HCT116 (cell line): ENCODE results near the gene GSG1L.

Source experiments
- CTCF ChIP-seq, 3 experiments: fragments of 200-600 bp in 1 of 3; sonication (generic) in 1 of 3; IDR thresholded peaks in 2 of 3; conservative IDR thresholded peaks in 1 of 3; 2 replicates each; pipeline ENCODE4 v1.5.1; 2012 to 2017; ENCODE audit warnings: low read depth in 2 of 3, low read length in 2 of 3, antibody characterized with exemption in 1 of 3, borderline replicate concordance in 1 of 3, control low read depth in 1 of 3, mild to moderate bottlenecking in 1 of 3, mixed read lengths in 1 of 3, mixed run types in 1 of 3, moderate library complexity in 1 of 3; ENCODE audit not compliant: insufficient read depth in 1 of 3
- EZH2phosphoT487 ChIP-seq: fragments of 200-600 bp; IDR thresholded peaks from 2 replicates; pipeline ENCODE4 v1.6.1; 2018; ENCODE audit warnings: antibody characterized with exemption, borderline replicate concordance
- POLR2A ChIP-seq: IDR thresholded peaks from 2 replicates; pipeline ENCODE4 v1.7.0; 2011; ENCODE audit warnings: borderline replicate concordance; ENCODE audit not compliant: insufficient read depth, insufficient read length; ENCODE audit errors: extremely low read depth
- POLR2AphosphoS5 ChIP-seq: IDR thresholded peaks from 2 replicates; pipeline ENCODE4 v1.6.1; 2011; ENCODE audit warnings: mild to moderate bottlenecking, low read depth, low read length, moderate library complexity
- RAD21 ChIP-seq: IDR thresholded peaks from 2 replicates; pipeline ENCODE4 v1.6.1; 2012; ENCODE audit warnings: low read depth, mild to moderate bottlenecking
- REST ChIP-seq: IDR thresholded peaks from 2 replicates; pipeline ENCODE4 v1.6.1; 2012; ENCODE audit warnings: low read depth
- YY1 ChIP-seq: IDR thresholded peaks from 2 replicates; pipeline ENCODE4 v1.6.1; 2011; ENCODE audit warnings: low read length, low read depth, moderate library complexity, mild to moderate bottlenecking; ENCODE audit not compliant: insufficient replicate concordance; ENCODE audit errors: extremely low read depth

GRCh38 chr16:27852116-27852515 lies 211.4 kb downstream of the GSG1L start:
- TF ChIP-seq POLR2AphosphoS5 (no peak), RAD21 (no peak), EZH2phosphoT487 (no peak), YY1 (no peak), CTCF (IDR thresholded peaks at IDR 0.05 in 2 of 3, conservative IDR thresholded peaks at IDR 0.05 in 1 of 3; ENCODE audit: borderline replicate concordance in 1 of 3, insufficient read depth in 1 of 3, low read depth in 2 of 3, low read length in 2 of 3) (no peak), REST (no peak), POLR2A (no peak)
